Uterus (tissue), 2 donors: ENCODE results near the gene P3H2.

Source experiments
- CTCF ChIP-seq, 4 experiments: fragments of 200-600 bp in 2 of 4; fragments of 450-650 bp in 2 of 4; sonication (generic) in 2 of 4; IDR thresholded peaks; one replicate each; pipeline ENCODE4 v1.5.1; 2016 to 2019; ENCODE audit warnings: antibody characterized with exemption in 4 of 4, mild to moderate bottlenecking in 2 of 4, moderate library complexity in 1 of 4
- POLR2A ChIP-seq, 2 donors: fragments of 450-650 bp; IDR thresholded peaks; one replicate each; pipeline ENCODE4 v1.6.1; 2016; ENCODE audit warnings: antibody characterized with exemption in 2 of 2, mild to moderate bottlenecking in 1 of 2, moderate library complexity in 1 of 2

DNA sequence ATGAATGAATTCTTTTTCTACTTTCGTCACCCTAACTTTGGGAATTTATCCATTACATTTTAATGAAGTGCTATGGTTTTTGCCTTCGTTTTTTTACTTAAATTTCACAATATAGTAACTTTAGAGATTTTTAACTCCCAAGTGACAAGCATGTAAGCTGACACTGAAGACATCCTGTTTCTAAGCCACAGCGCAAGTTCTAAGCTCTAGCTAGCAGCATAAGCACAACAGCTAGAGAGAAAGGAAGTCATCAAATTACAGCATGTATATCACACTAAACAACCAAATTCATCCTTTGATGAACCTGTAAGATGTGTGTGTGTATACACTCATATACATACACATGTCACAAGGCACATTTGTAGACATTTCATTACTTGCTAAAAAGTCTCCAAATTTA, 119.3 kb downstream of the P3H2 start:
- TF ChIP-seq POLR2A (IDR thresholded peaks at IDR 0.05), result no peak
- TF ChIP-seq CTCF (IDR thresholded peaks at IDR 0.05), result no peak
